Measurements from ENCODE around the gene CHD9NB.
"Not testable (repeated sequence)": the region's sequence is repeated elsewhere in the genome, so short reads cannot be mapped to it uniquely, and the experiment has no call there.

The CHD9NB gene

DNA sequence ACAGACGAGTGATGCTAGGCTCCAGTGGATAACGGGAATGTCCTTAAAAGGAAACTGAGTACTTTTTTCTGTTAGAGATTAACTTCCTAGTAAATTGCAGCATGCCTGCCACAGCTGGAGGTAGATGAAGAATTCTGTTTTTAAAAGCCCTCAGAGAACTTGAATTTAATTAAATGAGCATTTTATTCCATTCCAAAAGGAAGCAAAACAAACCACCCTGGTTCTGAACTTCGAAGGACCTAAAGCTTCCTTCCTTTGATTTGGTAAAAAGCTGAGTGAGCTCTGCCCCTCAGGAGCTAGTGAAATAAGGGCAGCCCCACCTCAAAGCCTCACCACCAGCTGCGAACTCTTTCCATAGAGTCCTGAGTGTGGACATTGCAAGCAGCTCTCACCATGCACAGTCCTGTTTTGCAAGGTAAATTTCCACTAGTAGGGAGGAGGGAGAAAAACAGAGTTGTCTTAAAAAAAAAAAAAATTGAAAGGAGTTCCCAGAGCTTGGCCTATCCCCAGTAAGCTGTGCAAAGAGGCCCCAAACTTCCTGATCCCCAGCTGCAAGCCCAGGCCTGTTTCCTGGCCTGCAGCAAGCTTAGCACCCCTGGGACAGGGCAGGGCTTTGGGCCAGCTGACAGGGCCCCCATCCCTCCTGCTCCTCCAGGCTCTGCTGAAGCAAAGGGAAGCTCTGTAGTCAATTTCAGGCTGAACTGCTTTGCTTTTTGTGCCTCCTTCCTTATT, 11.2 kb downstream of the CHD9NB start:
- Histone ChIP-seq H3K4me3 (ENCODE audit: low read depth, low read length) (no peak overlapping the region), H3K4me1 (no peaks in the 10 kb centered on the region)
- peak; percentile 31 for DNase-seq

DNA sequence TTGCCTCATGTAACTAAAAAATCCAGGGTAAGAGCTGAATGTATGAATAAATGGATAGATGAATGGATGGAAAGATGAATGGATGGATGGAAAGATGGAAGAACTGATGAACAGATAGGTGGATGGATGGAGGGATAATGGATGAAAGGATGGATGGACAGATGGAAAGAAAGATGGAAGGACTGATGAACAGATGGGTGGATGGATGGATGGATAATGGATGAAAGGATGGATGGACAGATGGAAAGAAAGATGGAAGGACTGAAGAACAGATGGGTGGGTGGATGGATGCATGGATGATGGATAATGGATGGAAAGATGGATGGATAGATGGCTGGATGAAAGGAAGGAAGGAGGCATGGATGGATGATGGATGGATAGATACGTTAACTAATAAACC, 11.9 kb downstream of the CHD9NB start:
- TF ChIP-seq, protein P1, sequence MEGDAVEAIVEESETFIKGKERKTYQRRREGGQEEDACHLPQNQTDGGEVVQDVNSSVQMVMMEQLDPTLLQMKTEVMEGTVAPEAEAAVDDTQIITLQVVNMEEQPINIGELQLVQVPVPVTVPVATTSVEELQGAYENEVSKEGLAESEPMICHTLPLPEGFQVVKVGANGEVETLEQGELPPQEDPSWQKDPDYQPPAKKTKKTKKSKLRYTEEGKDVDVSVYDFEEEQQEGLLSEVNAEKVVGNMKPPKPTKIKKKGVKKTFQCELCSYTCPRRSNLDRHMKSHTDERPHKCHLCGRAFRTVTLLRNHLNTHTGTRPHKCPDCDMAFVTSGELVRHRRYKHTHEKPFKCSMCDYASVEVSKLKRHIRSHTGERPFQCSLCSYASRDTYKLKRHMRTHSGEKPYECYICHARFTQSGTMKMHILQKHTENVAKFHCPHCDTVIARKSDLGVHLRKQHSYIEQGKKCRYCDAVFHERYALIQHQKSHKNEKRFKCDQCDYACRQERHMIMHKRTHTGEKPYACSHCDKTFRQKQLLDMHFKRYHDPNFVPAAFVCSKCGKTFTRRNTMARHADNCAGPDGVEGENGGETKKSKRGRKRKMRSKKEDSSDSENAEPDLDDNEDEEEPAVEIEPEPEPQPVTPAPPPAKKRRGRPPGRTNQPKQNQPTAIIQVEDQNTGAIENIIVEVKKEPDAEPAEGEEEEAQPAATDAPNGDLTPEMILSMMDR (IDR thresholded peaks at IDR 0.05; ENCODE audit: low read depth, low read length) = no peak
- H3K4me1 ChIP-seq = no peaks in the 10 kb centered on the region

More for the DNA sequence above, 11.2 kb downstream of the CHD9NB start:
- Histone ChIP-seq H3K9me3 (no peaks in the 10 kb centered on the region), H3K36me3 (no peaks in the 10 kb centered on the region), H3K27me3 (no peaks in the 10 kb centered on the region)
- TF ChIP-seq, protein P1 (IDR thresholded peaks at IDR 0.05; ENCODE audit: low read depth, low read length) = no peak

DNA sequence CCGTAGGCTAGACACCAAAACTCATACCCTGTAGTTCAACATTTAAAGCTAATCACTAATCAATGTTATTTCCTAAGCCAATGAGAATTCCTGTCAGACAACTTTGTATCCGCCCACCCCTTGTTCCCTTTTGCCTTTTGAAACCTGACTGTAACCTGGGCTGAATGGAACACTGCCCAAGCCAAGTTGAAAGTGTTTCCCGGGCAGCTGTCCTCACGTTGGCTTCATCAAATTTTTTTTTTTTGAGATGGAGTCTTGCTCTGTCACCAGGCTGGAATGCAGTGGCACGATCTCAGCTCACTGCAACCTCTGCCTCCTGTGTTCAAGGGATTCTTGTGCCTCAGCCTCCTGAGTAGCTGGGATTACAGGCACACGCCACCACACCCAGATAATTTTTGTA, 16.0 kb downstream of the CHD9NB start:
- H3K9me3 ChIP-seq; H3K4me1 ChIP-seq; H3K4me3 ChIP-seq (ENCODE audit: low read depth, low read length); DNase-seq; H3K27me3 ChIP-seq; H3K36me3 ChIP-seq: not testable (repeated sequence)

More for the DNA sequence above, 11.9 kb downstream of the CHD9NB start:
- no peaks in the 10 kb centered on the region for H3K36me3 ChIP-seq
- H3K9me3 ChIP-seq = no peaks in the 10 kb centered on the region
- no peak for DNase-seq
- no peak overlapping the region for H3K4me3 ChIP-seq (ENCODE audit: low read depth, low read length)
- H3K27me3 ChIP-seq = no peaks in the 10 kb centered on the region

DNA sequence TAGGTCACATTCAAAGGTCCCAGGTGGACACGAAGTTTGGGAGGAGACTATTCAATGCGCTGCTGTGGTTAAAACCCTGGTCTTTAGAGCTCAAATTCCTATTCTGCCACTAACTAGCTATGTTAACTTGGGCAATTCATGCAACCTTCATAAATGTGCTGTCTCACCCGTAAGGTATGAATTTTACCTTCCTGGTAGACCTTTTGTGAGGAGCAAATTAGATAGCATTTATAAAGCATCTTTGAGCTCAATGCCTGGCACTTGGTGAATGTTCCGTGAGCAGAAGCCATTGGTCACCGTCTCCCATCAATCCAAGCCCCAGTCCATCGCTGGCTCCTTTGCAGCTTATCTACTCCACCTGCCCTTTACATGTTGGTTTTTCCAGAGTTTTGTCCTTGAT, 16.6 kb downstream of the CHD9NB start:
- Histone ChIP-seq H3K27me3 (no peaks in the 10 kb centered on the region), H3K4me3 (ENCODE audit: low read depth, low read length) (no peak overlapping the region)

DNA sequence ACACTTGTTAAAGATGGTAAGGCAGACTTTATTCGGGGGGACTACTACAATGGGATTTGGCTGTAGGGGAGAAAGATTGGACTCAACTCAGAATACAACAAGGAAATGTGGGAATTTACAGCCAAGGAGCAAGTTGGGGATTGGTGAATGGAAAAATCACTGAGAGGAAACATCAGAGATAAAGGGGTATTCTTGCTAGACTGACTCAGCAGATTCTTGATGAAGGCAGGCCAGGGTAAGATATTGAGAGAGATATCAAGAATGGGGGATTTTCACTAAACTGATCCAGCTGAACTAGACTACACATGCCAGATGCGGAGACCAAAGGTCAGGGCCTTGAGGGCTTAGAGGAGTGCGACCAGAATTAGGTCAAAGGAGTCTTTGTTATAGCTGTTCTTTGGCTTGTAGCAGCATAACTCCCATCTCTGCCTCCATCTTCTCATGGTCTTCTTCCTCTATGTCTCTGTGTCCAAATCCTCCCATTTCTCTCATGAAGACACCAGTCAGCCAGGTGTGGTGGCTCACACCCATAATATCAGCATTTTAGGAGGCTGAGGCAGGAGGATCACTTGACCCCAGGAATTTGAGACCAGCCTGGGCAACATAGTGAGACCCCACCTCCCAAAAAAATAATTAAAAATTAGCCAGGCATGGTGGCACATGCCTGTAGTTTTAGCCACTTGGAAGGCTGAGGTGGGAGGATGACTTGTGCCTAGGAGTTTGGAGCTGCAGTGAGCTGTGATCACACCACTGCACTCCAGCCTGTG, 17.3 kb downstream of the CHD9NB start:
- DNase-seq = no peak
- no peak overlapping the region for H3K4me3 ChIP-seq (ENCODE audit: low read depth, low read length)
- H3K4me1 ChIP-seq = no peaks in the 10 kb centered on the region
- H3K9me3 ChIP-seq = no peaks in the 10 kb centered on the region
- H3K27me3 ChIP-seq = no peaks in the 10 kb centered on the region
- no peaks in the 10 kb centered on the region for H3K36me3 ChIP-seq
- TF ChIP-seq, protein P1 (IDR thresholded peaks at IDR 0.05; ENCODE audit: low read depth, low read length) = no peak

More for the DNA sequence above, 16.6 kb downstream of the CHD9NB start:
- Histone ChIP-seq H3K36me3 (no peaks in the 10 kb centered on the region), H3K9me3 (no peaks in the 10 kb centered on the region), H3K4me1 (no peaks in the 10 kb centered on the region)
- DNase-seq = no peak
- TF ChIP-seq, protein P1 (IDR thresholded peaks at IDR 0.05; ENCODE audit: low read depth, low read length) = no peak

DNA sequence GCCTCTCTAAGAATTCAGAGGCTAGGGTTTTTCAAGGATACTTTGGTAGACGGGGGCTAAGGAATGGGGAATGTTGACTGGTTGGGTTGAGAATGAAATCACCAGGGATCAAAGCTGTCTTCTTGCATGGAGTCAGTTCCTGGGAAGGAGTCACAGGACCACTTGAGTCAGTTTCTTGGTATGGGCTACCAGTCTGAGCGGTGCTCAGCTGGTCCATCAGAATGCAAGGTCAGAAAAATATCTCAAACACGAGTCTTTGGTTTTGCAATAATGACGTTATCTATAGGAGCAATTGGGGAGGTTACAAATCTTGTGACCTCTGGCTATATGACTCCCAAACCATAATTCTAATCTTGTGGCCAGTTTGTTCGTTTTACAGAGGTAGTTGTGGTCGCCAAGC, 18.4 kb downstream of the CHD9NB start:
- no peak overlapping the region for H3K4me3 ChIP-seq (ENCODE audit: low read depth, low read length)
- TF ChIP-seq, protein P1 (IDR thresholded peaks at IDR 0.05; ENCODE audit: low read depth, low read length) = no peak
- no peaks in the 10 kb centered on the region for H3K27me3 ChIP-seq
- H3K4me1 ChIP-seq = no peaks in the 10 kb centered on the region
- H3K36me3 ChIP-seq = no peaks in the 10 kb centered on the region
- DNase-seq = no peak
- no peaks in the 10 kb centered on the region for H3K9me3 ChIP-seq

Data from BE2C (cell line).